IPS DF 19.7 (cell line): ENCODE data around the gene NDST1.

Source experiments
- DNase-seq: peaks from one replicate; pipeline ENCODE4 v3.0.0-alpha.2; 2013; ENCODE audit warnings: low read depth, low spot score

The NDST1 gene

GRCh38 chr5:150587856-150588595, 80.1 kb downstream of the NDST1 start:
- no peak for DNase-seq

DNA sequence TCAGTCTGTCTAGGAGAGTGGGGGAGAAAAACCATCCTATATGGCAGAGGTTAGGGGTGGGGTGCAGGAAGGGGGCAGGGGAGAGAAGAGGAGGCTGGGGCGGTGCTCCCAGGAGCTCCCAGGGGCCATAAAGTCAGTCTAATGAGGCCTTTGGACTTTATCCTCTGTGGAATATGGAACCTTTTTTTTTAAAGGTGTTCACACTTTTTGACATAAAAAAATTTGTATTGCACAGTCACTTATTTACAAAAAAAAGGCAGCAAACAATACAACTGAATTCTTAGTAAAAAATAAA, 80.6 kb downstream of the NDST1 start:
- DNase-seq = no peak

- no peak for DNase-seq
These were observed 82.1 kb downstream of the NDST1 start for GRCh38 chr5:150589862-150590601.

DNA sequence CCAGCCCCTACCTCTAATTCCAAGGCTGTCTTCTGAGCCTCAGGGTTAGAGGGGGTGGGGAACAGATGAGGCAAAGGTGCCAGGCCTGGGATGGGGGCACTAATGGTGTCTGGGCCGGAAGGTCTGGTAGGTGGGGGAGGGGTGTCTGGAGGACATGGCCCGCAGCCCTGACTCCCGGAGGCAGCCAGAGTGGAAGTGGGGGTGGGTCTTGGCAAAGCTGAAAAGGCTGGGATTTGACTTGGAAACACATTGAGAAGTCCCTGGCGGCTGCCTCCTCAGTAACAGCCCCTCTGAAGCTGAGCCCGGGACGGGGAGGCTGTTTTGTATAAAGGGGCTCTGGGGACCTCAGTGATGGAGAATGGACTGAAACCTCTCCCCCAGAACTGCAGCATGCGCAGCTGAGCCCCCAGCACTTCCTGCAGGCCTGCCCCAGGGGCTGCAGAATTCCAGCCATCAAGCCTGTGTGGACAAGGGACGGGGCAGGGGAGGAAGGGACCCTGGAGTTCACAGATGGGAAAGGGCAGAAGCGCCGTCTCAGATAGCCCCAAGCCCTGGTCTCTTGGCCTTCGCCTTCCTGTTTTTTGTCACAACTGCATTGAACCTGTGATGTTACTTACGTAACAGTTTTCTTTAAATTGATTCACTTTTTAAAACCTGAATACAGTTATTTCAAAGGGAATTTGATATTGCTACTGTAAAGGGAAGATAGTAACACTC, 83.2 kb downstream of the NDST1 start:
- no peak for DNase-seq

- no peak for DNase-seq
These were observed 85.7 kb downstream of the NDST1 start for GRCh38 chr5:150593593-150593992.

GRCh38 chr5:150593996-150594395, 86.1 kb downstream of the NDST1 start:
- no peak for DNase-seq

DNA sequence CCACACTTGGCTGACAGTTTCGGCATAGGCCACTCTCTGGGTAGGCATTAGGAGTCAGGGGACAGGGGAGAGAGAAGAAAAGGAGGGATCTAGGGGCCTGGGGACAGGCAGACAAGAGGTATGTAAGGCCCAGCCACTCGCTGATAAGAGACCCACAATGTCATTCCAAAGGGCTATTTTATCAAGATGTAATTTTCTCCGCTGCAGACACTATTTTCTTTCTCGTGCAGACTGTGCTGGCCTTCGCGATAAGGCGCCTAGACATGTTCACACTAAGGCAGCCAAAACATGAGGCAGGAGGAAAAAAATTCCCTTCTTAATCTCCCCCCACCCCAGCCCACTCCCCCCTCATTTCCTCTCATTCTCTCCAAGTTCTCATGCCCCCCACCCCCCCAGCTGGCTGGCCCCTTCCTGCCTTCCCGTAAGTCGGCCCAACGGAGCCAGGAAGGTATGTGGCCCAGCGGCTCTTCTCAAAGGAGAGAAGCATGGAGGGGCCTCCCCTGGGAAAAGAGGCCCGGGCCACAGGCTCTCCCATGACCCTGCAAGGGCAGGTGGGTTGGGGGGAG, 87.6 kb downstream of the NDST1 start:
- no peak for DNase-seq

GRCh38 chr5:150596313-150596712, 88.4 kb downstream of the NDST1 start:
- no peak for DNase-seq

DNA sequence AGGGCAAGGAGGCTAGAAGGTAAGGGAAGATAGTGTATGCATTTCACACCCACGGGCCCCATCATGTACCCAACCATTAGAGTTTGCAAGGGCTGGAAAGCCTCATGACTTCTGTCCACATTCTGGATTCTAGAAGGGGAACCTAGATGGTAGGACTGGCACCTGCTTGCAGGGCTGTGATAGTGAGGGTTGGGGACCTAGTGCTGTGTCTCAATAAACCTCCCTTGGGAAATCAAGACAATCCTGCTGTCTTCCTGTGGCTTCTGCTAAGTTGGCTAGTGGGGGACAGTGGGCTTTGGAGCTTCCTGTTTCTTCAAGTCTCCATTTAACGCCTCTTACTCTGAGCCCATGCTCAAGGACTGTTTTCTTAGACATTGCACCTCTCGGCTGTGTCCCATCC, 88.9 kb downstream of the NDST1 start:
- no peak for DNase-seq

DNA sequence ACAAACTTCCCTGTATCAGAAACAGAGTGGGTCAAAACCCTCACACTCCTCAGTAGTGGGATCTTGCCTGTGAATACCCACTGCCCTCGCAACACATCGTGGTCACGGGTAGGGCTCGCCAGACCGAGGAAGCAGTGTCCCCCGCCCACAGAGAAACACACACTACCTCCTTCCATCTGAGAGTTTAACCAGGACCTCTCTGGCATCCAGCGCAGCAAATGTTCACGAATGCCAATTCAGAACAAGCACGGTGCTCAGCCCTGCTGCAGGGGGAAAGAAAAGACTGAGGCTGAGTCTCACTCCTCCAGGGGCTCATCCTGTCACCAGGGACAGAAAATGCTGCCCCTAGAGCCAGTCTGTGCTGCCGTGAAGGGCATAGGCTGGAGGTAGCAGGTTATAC, 90.1 kb downstream of the NDST1 start:
- DNase-seq = no peak

DNA sequence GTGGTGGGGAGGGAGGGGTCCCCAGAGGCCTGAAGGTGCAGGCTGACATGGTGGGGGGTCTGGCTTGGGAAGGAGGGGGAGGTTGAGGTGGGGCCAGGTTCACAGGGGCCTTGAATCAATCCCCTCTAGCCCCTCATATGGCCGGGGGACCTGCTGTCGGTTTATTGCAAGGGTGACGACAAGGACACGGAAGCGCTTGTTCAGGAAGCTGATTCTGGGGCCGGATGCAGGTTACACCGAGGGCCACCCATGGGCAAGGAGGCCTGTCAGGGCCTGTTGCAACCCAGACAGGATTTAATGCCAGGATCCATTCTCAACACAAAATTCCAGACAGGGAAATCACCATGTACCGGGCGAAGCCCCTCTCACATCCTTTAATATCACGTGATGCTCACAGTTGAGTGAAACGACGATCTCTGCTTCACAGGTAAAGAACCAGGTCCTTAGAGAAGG, 90.9 kb downstream of the NDST1 start:
- DNase-seq = no peak

GRCh38 chr5:150599281-150599680, 91.3 kb downstream of the NDST1 start:
- DNase-seq = no peak

DNA sequence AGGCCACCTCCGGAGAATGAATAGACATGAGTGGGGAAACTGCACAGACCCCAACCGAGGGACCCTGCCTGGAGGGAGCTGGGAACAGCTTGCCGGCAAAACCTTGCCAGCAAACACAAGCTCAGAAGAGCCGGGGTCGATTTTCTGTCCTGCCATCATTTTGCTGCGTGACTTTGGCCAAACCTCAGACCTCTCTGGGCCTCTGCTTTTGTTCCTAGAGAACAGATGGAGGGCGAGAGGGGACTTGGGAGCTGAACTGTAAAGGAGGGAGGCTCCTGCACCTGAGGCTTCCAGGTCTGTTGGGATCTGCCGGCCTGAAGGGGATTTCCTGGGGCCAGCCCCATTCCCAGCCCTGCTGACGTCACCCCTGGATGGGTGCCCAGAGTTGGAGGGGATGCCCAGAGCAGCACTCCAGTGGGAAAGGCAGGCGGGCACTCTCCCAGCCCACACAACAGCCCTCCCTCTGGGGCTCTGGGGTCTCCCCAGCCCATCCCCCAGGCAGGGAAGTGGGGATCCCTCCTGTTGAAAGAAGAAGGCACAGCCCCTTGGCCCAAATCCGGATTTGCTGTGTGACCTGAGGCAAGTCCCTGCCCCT, 92.1 kb downstream of the NDST1 start:
- DNase-seq = no peak

DNA sequence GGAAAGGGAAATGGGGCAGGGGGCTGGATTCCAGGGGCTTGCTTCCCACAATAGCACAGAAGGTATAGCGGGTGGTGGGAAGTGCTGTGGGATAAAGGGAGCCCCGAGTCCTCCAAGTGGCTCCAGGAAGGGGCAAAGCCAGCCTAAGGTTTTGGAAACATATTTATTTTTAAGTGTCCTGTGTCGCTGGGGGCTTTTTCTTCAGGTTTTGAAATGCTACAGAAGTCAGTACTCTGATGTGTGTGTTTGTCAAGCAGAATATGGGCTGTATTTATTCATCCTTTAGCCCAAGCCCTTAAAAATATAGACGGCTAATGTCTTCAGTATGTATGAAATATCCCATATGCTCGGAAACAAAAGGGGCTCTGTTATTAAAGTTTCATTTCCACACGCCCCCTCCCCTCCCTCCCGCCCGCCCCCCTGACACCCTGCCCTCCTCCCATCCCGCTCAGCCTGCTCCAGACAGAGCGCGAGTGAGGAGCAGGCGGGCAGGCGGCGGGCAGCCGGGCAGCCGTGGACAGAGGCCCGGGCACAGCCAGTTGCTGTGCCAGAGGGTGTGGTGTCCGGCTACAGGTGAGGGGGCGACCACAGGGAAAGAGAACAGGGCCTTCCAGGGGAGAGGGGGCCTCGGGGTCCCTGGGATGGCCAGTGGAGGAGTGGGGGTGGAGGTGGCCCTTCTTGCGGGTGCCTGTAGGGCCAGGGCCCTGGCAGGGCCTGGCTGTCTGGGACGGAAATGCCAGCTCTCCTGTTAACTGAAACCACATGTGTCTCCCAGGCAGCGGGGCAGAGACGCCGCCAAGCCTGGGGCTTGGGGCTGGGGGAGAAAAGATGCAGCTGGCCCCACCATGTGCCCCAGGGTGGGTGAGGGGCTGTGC, 92.9 kb downstream of the NDST1 start:
- DNase-seq = no peak

- DNase-seq = no peak
These were observed 93.8 kb downstream of the NDST1 start for GRCh38 chr5:150601491-150602345.

DNA sequence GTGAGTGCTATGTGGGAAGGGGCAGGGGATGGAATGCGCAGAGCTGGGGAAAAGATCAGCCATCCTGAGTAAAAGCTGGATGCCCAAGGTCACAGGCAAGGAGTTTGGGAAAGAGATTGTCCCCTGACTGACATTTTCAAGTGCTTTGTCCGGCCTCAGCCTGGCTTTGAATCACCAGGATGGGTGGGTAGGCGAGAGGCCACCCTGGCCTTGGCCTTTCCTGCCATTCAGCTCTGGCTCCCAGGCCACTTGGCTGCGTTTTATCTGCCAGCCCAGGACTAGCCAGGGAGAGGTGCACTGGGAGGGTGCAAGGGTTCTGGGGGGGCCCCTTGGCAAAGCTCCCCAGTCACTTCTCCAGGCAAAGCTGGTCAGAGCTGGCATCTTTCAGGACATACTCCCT, 95.1 kb downstream of the NDST1 start:
- no peak for DNase-seq

GRCh38 chr5:150603491-150603890, 95.6 kb downstream of the NDST1 start:
- no peak for DNase-seq

DNA sequence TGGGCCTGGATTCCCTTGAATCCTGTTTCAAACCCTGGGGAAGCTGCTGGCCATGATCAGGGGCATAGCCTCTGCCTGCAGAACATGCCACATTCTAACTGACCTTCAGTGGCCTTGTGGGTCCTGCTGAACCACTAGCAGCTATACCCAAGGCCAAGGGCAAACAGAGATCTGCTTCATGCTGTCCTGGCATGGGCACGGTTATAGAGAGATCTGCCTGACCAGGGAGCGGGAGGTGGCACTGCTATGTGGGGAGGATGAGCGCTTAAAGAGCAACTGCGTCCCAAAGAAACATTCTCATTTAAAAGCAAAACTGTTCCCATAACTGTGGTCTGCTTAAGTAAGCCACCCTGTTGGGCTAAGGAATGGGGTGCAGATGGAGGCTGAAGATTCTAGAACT, 96.1 kb downstream of the NDST1 start:
- DNase-seq = no peak

- DNase-seq = no peak
These were observed 97.0 kb downstream of the NDST1 start for GRCh38 chr5:150604894-150605440.

- no peak for DNase-seq
These were observed 97.6 kb downstream of the NDST1 start for GRCh38 chr5:150605546-150605945.
